HCT116 (cell line): ENCODE measurements around the gene LGR6.
"Not testable (repeated sequence)": the region's sequence is repeated elsewhere in the genome, so short reads cannot be mapped to it uniquely, and the experiment has no call there.

Experiments used
- CEBPB ChIP-seq: IDR thresholded peaks from 2 replicates; pipeline ENCODE4 v1.6.1; 2012; ENCODE audit warnings: low read depth
- CTCF ChIP-seq, 3 experiments: fragments of 200-600 bp in 1 of 3; sonication (generic) in 1 of 3; IDR thresholded peaks in 2 of 3; conservative IDR thresholded peaks in 1 of 3; 2 replicates each; pipeline ENCODE4 v1.5.1; 2012 to 2017; ENCODE audit warnings: low read depth in 2 of 3, low read length in 2 of 3, antibody characterized with exemption in 1 of 3, borderline replicate concordance in 1 of 3, control low read depth in 1 of 3, mild to moderate bottlenecking in 1 of 3, mixed read lengths in 1 of 3, mixed run types in 1 of 3, moderate library complexity in 1 of 3; ENCODE audit not compliant: insufficient read depth in 1 of 3
- EGR1 ChIP-seq: IDR thresholded peaks from 2 replicates; pipeline ENCODE4 v1.6.1; 2012; ENCODE audit warnings: low read depth
- EZH2 ChIP-seq: fragments of 200-600 bp; sonication (generic); IDR thresholded peaks from 2 replicates; pipeline ENCODE4 v1.6.1; 2017; ENCODE audit warnings: antibody characterized with exemption, mixed run types
- MAX ChIP-seq: IDR thresholded peaks from 2 replicates; pipeline ENCODE4 v1.6.1; 2012
- POLR2A ChIP-seq: IDR thresholded peaks from 2 replicates; pipeline ENCODE4 v1.7.0; 2011; ENCODE audit warnings: borderline replicate concordance; ENCODE audit not compliant: insufficient read depth, insufficient read length; ENCODE audit errors: extremely low read depth
- POLR2AphosphoS5 ChIP-seq: IDR thresholded peaks from 2 replicates; pipeline ENCODE4 v1.6.1; 2011; ENCODE audit warnings: mild to moderate bottlenecking, low read depth, low read length, moderate library complexity
- RAD21 ChIP-seq: IDR thresholded peaks from 2 replicates; pipeline ENCODE4 v1.6.1; 2012; ENCODE audit warnings: low read depth, mild to moderate bottlenecking
- SIN3A ChIP-seq: IDR thresholded peaks from 2 replicates; pipeline ENCODE4 v1.6.1; 2012; ENCODE audit warnings: low read depth
- SP1 ChIP-seq: IDR thresholded peaks from 2 replicates; pipeline ENCODE4 v1.6.1; 2012; ENCODE audit warnings: low read depth
- SRF ChIP-seq: IDR thresholded peaks from 2 replicates; pipeline ENCODE4 v1.6.1; 2012; ENCODE audit warnings: low read depth
- YY1 ChIP-seq: IDR thresholded peaks from 2 replicates; pipeline ENCODE4 v1.6.1; 2011; ENCODE audit warnings: low read length, low read depth, moderate library complexity, mild to moderate bottlenecking; ENCODE audit not compliant: insufficient replicate concordance; ENCODE audit errors: extremely low read depth

- not testable (repeated sequence) for TF ChIP-seq EZH2; SRF; CTCF (IDR thresholded peaks at IDR 0.05 in 2 of 3, conservative IDR thresholded peaks at IDR 0.05 in 1 of 3; ENCODE audit: borderline replicate concordance in 1 of 3, insufficient read depth in 1 of 3, low read depth in 2 of 3, low read length in 2 of 3); EGR1; CEBPB; POLR2AphosphoS5; POLR2A; MAX; RAD21; SP1; SIN3A; YY1
These were observed 2.2 kb upstream of the LGR6 start for GRCh38 chr1:202191391-202191790.
